M059J (cell line): ENCODE data around the gene PHOX2B. TPM values are rescaled to one million over a fixed set of nuclear protein-coding genes. Genes with fewer than 3 reads are reported as not detected.
A peak's percentile ranks its signal among the peaks of the same experiment; 100 is the strongest.

ENCODE experiments used
- DNase-seq: peaks from one replicate; pipeline ENCODE4 v3.0.0-alpha.2; 2012; ENCODE audit warnings: low read depth
- total RNA-seq: library from RNA; depleted of rRNA; stranded (reverse); fragments of >200 nt; shearing (Covaris generic); gene quantifications from 2 replicates; pipeline ENCODE4 v1.2.3, GENCODE V29; 2014; rRNA removed

The PHOX2B gene
- total RNA-seq = not detected in 2 replicates

GRCh38 chr4:41748571-41749475 lies at the start of gene PHOX2B:
Gene PHOX2B (minus strand): TSS chr4:41748725. CDS start chr4:41748610, 115 bp downstream.
- DNase-seq = no peak

DNA sequence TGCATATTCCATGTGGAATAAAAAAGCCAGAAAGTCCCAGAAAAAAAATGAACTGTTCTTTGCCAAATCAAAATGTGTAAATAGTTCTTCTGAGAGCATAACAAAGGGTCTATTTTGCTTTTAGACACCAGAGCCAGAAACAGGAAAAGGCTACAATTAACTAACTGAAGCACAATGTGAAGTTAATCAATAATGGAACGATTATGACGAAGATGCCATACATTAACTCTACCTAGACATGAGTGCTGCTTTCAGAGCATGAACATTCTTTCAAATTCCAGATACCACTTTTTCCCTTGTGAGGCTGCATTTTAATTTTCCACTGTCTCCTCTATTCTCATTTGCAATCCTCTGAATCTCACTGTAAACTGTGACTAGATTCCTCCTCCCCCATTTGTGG lies 48.7 kb upstream of the PHOX2B start:
- no peak for DNase-seq

DNA sequence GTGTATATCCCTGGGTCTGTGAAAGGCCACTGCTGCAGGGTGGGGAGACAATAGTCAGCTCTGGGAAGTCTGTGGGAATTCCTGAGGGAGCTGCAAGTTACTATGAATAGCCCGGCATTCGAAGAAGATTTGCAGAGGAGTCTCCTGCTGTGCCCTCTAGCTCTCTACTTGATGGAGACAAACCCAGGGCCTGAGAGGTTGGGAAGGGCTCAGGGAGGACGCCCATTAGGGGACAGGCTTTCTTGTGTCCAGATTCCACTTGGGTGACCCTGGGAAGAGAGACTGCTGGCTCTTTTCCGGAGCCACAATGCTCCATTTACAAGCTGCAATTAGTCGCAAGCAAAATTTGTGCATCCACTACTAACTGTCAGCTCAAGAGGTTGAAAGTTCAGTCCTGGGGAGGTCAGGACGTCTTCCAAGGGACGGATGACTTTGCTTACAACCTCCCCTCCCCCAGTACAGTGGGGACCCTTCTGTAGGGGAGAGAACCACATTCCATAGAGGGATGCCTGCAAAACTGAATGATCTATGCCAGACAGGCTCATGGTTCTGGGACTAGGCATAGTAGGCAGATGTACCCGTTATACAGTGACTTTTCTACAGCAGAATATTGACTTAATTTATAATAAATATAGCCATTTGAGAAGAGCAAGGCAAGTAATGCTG lies 48.2 kb upstream of the PHOX2B start:
- no peak for DNase-seq

DNA sequence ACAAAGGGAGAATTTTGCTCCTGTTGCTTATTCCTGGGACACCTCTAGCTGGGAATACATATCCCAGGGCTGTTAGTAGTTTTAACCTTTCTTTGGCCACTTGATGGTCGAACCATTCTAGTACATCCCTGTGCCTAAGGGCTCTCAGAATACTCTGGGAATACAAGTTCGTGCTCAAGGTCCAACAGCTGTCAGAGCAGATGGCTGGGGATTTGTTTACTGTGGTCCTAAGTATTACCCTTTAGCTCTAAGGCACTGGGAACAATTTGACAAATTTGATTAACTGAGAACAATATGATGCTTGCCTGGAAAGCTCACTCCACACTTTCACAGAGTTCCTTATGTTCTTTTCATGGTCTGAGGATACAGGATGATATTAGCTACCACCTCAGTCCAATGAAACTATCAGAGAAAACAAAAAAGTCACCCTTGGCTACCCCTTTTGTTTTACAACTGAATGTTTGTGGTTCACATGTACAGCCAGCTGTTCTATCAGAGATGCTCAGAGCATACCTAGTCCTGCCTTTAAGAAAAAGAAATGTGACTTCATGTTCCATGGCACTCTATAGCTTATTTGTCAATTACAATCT lies 47.4 kb upstream of the PHOX2B start:
- DNase-seq = no peak

GRCh38 chr4:41792166-41792565 lies 43.6 kb upstream of the PHOX2B start:
- DNase-seq = no peak

DNA sequence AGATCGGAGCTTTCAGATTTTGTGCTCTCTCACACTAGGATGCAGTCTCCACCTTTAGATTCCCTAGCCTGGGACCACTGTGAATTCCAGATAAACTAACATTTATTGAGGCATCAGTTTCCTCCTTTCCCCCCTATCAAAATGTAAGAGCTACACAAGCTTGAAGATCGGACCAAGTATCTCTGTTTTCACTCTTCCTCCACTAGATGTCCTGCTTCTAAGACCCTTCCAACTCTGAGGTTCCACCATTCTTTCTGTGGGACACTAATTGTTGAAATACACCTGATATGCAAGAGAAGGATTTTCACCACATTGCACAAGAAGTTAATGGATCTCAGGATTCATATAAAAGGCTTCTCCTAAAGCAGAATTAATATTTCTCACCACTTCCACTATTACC lies 43.0 kb upstream of the PHOX2B start:
- no peak for DNase-seq

DNA sequence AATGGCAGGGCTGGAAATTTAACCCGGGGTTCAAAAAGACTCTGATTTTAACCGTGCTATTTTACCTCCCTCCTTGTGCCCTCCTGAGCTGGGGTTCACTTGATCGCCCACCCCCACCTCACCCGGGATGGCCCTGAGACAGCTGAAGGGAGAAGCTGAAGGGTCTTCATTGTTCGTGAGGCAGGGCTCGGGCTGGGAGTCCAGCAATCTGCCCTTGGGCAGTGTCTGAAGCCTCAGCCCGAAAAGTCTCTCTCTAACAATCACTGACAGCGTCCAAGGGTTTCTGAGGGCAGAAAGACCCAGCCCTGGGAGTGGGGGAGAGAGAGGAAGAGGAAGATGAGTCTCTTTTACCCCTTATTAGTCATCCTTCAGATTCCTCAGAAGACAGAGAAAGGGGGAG lies 39.4 kb upstream of the PHOX2B start:
- DNase-seq = no peak

- no peak for DNase-seq
These were observed 37.1 kb upstream of the PHOX2B start for GRCh38 chr4:41785665-41786064.

DNA sequence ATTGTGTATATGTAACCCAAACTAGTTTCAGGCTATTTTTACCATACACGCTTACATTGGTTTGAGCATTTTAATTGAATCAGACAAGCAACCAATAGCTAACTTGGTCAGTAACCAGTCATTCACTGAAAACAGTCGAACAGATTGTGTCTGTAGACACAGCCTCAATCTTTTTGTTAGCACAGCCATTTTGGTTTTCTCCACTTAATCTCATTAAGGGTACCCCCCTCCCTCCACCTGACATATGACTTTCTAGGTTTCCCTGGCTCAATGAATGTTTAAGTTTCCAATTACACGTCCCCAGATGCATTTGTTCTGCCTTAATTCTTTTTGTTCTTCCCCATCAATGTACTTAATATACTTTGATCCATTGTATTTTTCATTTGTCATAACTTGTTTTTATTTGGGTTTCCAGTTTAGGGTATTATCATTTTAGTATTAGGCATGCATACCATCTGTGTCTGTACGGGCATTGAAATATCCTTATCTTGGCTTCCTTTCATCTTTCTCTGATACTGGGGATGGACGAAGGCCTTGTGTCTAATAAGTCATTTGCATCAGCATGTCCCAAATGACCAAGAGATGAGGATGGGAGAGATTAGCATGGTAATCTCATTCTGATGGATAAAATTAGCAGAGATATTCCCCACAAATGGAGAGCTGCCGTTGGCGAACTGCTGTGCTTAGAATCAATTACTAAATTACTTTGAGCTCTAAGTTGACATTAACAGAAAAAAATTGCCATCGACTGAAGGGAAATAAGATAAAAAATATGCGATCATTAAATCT lies 35.9 kb upstream of the PHOX2B start:
- no peak for DNase-seq

GRCh38 chr4:41776466-41776865 lies 27.9 kb upstream of the PHOX2B start:
- DNase-seq = no peak

- DNase-seq = peak; percentile 14
These were observed 15.2 kb upstream of the PHOX2B start for GRCh38 chr4:41763729-41764128.

- no peak for DNase-seq
These were observed 10.4 kb upstream of the PHOX2B start for GRCh38 chr4:41758884-41759283.

DNA sequence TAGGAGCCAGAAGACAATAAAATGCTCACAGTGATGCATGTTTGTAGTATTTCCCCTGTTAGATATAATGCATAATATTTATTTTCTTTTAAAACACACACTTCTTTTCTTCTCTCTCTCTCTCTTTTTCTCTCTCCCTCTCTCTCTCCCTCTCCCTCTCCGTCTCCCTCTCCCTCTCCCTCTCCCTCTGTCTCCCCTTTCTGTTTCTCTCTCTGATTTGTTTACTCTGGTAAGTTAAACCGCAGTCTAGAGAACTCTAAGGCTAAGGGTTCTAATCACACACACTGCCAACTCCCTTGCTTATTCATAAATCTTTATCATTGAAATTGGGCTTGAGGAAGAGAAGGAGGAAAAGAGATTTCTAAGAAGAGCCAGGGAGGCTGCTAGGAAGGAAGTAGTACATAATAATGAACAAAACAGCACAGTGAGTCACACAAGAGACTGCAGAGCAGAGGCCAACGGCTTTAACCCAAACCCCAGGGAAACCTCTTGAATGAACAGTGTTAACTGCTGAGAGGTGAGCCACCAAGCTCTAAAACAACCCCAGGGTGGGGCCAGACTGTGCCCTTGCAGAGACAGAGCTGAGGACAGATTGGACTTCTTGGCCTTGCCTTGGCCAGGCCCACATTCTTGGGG lies 9.1 kb upstream of the PHOX2B start:
- peak; percentile 27 for DNase-seq

GRCh38 chr4:41753942-41754341 lies 5.4 kb upstream of the PHOX2B start:
- no peak for DNase-seq

- DNase-seq = no peak
These were observed 3.7 kb upstream of the PHOX2B start for GRCh38 chr4:41752081-41752836.

- no peak for DNase-seq
These were observed 3.0 kb upstream of the PHOX2B start for GRCh38 chr4:41751449-41752061.

- DNase-seq = no peak
These were observed 2.3 kb upstream of the PHOX2B start for GRCh38 chr4:41750626-41751448.

DNA sequence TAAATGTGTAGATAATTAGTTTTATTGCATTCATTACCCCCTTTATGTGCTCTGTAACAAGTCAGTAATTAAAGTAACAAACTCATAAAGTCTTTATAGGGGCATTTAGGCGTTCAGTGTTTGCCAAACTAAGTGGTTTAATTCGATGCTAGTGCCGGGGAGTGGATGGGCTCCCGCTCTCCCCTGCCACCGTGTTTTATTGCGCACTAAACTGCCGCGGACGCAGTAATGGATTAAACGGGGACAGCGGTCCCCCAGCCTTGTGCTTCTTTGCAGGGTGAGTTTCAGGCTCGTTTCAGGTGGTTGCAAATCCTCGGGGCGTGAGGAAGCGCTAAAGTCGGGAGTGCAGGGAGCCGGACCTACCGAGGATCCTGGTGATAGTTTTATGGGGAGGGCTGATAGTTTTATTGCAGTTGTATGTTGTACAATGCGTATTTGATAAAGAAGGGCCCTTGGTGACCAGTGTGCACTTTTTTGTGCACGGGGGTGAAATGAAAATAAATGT lies 1.6 kb upstream of the PHOX2B start:
- DNase-seq = no peak

- no peak for DNase-seq
These were observed 1.1 kb upstream of the PHOX2B start for GRCh38 chr4:41749631-41750039.
